Ectodermal cell (in vitro differentiated cells): Measurements from ENCODE around the gene GPR12.

Experiments
- H3K27ac ChIP-seq: 2 replicates; pipeline ENCODE4 v1.7.0; 2013; ENCODE audit warnings: mild to moderate bottlenecking, low read depth, low read length; ENCODE audit not compliant: insufficient read depth, poor library complexity, severe bottlenecking
- H3K27me3 ChIP-seq: 2 replicates; pipeline ENCODE4 v1.7.0; 2013; ENCODE audit warnings: mild to moderate bottlenecking, low read length; ENCODE audit not compliant: insufficient read depth, control insufficient read depth, poor library complexity, severe bottlenecking
- H3K36me3 ChIP-seq: one replicate; pipeline ENCODE4 v1.7.0; 2013; ENCODE audit warnings: low read length; ENCODE audit not compliant: control insufficient read depth, insufficient read depth
- H3K4me1 ChIP-seq: one replicate; pipeline ENCODE4 v1.7.0; 2013; ENCODE audit warnings: low read length; ENCODE audit not compliant: control insufficient read depth, insufficient read depth
- H3K4me3 ChIP-seq: 2 replicates; pipeline ENCODE4 v1.7.0; 2013; ENCODE audit warnings: low read depth, low read length, control low read depth; ENCODE audit not compliant: insufficient read depth
- H3K9me3 ChIP-seq: 2 replicates; pipeline ENCODE4 v1.7.0; 2013; ENCODE audit warnings: mild to moderate bottlenecking, low read length, moderate library complexity; ENCODE audit not compliant: control insufficient read depth
- WGBS, 2 experiments: methylation state at CpG; one replicate each; pipeline ENCODE4 v1.1.7; 2013; ENCODE audit warnings: missing lambda C conversion rate in 2 of 2; 5-methylcytosine and 5-hydroxymethylcytosine counted together

Gene GPR12

DNA sequence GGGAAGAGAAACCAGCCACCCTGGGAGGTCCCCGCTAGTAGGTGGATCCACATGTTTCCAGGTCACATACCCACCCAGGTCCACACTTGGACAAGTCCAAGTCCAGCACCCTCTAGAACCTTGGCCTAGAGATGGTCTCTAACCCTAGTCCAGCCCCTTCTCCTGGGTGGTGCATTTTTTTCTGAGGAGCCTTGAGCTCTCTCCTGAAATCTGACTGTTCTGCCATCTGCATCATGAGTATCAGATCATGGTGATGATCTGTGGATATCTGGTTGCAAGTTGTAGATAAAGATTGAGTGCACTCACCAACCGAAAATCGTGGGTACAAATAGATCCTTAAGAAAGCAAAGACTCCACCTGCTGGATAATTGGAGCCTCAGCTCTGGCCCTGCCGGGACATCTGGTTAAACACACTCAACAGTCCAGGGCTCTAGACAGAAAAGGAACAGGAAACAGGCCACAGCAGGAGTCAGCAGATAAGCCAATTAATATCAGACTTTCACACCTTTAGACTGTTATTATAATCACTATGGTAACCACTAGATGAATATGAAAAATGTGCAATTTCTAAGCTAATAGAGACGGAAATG, 41.1 kb downstream of the GPR12 start:
- H3K36me3 ChIP-seq = no peaks in the 10 kb centered on the region
- H3K4me3 ChIP-seq = no peak overlapping the region
- H3K9me3 ChIP-seq = no peaks in the 10 kb centered on the region
- no peaks in the 10 kb centered on the region for H3K27me3 ChIP-seq
- 88 to 91% methylated on average over 4 of the region's 5 CpGs for WGBS, 2 experiments
- H3K4me1 ChIP-seq = no peaks in the 10 kb centered on the region
- H3K27ac ChIP-seq = no peak overlapping the region

DNA sequence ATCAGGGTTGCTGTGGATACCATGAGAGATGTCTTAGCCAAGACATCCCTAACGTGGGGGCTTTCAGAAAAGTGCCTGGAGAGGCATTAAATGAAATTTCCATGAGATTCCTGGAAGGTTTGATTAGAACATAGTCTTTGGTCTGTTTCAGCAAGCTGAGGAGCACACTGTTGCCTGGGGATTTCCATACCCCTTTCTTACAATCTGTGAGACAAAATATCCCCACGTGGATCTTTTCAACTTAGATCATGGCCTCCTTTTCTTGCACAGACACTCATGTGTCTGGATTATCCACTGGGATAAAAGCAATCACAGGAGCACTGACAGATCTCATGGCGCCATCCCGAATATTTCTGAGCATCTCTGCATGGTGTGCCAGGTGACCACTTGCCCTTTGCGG, 41.7 kb downstream of the GPR12 start:
- H3K9me3 ChIP-seq = no peaks in the 10 kb centered on the region
- no peak overlapping the region for H3K27ac ChIP-seq
- H3K4me1 ChIP-seq = no peaks in the 10 kb centered on the region
- no peaks in the 10 kb centered on the region for H3K27me3 ChIP-seq
- H3K4me3 ChIP-seq = no peak overlapping the region
- WGBS, 2 experiments = 91 to 93% methylated on average over 5 of the region's 5 CpGs
- H3K36me3 ChIP-seq = no peaks in the 10 kb centered on the region

DNA sequence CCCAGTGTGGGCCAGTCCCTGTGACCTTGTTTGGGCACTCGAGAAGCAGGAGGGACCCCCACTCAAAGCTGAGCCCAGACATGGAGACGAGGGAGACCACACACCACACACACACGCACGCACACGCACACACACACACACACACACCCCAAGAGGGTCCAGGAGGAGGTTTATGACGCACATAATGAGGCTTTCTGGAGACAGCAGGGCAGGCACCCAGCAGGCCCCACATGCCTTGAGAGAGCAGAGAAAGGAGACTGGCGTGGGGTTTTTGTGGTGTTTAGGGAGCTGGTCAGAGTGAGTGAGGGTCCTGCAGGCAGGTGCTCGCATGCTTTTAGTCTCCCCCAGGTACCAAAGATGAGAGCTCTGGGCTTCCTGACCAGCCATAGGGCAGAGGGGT, 42.4 kb downstream of the GPR12 start:
- Histone ChIP-seq H3K4me3 (no peak overlapping the region), H3K9me3 (no peaks in the 10 kb centered on the region), H3K27ac (no peak overlapping the region), H3K4me1 (no peaks in the 10 kb centered on the region), H3K36me3 (no peaks in the 10 kb centered on the region), H3K27me3 (no peaks in the 10 kb centered on the region)
- WGBS, 2 experiments = 89 to 92% methylated on average over 8 of the region's 8 CpGs

DNA sequence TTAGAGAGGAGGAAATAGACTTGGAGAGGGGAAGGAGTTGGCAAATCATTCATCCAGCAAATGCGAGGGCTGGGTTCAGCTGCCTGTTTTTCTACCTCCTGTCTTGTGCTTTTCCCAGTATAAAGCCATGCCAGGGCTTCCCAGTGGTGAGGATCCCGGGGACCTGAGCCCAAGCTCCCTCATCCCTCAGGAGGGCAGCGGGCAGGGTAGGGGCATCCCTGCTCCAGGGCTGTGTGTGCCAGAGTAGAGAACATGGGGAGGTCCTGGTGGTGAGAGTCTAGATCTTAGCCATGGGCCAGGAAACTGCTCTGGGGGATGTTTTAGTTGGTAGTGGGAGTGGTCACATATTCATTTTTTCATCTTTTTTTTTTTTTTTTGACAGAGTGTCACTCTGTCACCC, 43.6 kb downstream of the GPR12 start:
- Histone ChIP-seq H3K36me3 (no peaks in the 10 kb centered on the region), H3K9me3 (no peaks in the 10 kb centered on the region), H3K27ac (no peak overlapping the region), H3K4me3 (no peak overlapping the region), H3K27me3 (no peaks in the 10 kb centered on the region), H3K4me1 (no peaks in the 10 kb centered on the region)
- whole genome bisulfite sequencing, 2 experiments = 86 to 96% methylated on average over 3 of the region's 3 CpGs

DNA sequence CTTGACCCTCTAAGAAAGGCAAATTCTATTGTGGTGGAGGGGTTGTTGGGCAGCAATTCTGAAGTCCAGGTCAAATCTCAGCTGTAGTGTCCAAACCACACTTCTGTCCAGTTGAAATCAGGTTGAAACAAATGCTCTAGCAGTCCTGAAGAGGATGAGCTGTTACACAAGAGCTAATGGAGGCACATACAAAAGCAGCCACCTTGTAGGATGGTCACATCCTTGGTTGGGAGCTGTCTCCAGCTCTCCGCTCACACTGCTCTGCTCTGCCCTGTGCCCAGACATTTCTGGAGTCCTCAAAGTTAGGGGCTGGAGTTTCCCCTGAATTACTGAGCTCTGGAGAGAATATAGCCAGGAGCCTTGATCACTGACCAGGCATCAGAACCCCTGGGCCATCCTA, 47.2 kb downstream of the GPR12 start:
- Histone ChIP-seq H3K36me3 (no peaks in the 10 kb centered on the region), H3K4me1 (no peaks in the 10 kb centered on the region), H3K9me3 (no peaks in the 10 kb centered on the region), H3K4me3 (no peak overlapping the region), H3K27me3 (no peaks in the 10 kb centered on the region), H3K27ac (no peak overlapping the region)
- 92 to 100% methylated on average over 1 of the region's 1 CpG for WGBS, 2 experiments

DNA sequence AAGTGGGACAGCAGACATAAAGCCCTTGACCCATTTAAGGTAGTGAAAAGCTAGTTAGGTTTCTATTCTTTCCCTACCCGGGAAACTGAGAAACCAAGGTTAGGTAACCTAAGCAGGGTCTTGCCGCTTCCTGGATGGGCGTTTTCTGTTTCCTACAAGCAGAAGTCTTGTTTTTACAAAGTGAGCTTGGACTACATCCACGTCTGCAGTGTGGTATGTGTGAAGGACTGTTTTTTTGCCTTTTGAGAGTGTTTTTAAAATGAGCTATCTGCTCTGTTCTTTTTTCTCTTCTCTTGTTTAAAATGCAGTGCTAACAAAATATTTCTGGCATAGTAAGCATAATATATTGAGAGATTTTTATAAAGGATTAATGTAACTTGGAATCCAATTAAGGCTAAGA, 49.4 kb downstream of the GPR12 start:
- no peaks in the 10 kb centered on the region for H3K4me1 ChIP-seq
- 91 to 93% methylated on average over 4 of the region's 4 CpGs for WGBS, 2 experiments
- H3K4me3 ChIP-seq = no peak overlapping the region
- H3K27ac ChIP-seq = no peak overlapping the region
- H3K9me3 ChIP-seq = no peaks in the 10 kb centered on the region
- no peaks in the 10 kb centered on the region for H3K27me3 ChIP-seq
- H3K36me3 ChIP-seq = no peaks in the 10 kb centered on the region

DNA sequence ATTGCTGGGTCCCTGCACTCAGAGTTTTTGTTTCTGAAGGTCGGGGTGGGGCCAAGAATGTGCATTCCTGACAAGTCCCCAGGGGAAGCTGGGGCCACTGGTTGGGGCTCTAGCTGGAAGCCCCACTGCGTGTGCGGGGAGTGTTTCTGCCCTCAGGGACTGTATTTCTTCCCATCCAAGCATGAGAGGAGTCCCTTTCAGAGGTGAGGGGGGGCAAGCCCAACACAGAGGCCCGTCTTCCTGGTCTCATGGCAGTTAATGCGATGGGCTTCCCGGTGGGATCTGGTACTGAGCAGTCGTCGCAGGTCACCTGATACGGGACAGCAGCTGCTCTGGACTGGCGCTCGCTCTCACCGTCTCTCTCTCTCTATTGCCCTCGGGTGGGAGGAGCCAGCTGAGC, 50.4 kb downstream of the GPR12 start:
- Histone ChIP-seq H3K4me1 (no peaks in the 10 kb centered on the region), H3K27me3 (no peaks in the 10 kb centered on the region), H3K36me3 (no peaks in the 10 kb centered on the region), H3K9me3 (no peaks in the 10 kb centered on the region), H3K4me3 (no peak overlapping the region), H3K27ac (no peak overlapping the region)
- WGBS, 2 experiments = 82 to 87% methylated on average over 13 of the region's 13 CpGs

DNA sequence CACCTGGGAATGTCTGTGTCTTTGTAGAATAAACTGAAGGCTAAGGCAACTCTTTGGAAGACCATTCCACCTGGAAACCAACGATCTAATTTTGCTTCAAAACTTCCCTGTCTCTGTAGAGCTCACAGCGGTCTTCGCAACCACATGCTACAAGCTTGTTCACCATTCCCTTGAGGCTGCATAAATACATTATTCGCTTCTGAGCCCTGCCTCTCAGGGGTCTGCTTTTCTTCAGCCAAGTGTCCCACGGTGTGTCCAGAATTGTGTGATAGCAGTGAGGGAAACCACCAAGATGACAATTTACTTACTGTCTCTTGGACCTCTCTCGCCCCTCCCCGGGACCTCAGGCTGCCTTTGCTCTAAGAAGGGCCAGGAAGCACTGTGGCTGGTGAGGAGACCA, 51.1 kb downstream of the GPR12 start:
- Histone ChIP-seq H3K9me3 (no peaks in the 10 kb centered on the region), H3K4me3 (no peak overlapping the region), H3K27me3 (no peaks in the 10 kb centered on the region), H3K27ac (no peak overlapping the region), H3K36me3 (no peaks in the 10 kb centered on the region), H3K4me1 (no peaks in the 10 kb centered on the region)
- 88 to 91% methylated on average over 7 of the region's 7 CpGs for WGBS, 2 experiments

DNA sequence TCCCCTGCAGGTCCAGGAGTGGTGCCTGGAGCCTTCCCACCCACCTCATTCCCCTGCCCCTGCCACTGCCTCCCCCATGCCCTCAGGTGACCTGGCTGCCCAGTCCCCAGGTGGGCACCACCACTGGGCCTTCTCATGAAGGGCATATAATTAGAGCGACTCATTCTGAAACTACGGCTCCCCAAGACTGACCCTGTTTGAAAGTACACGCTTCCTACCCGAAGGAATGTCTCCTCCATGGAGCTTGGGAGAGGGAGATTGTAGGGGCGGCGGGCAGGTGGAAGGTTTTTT, 52.6 kb downstream of the GPR12 start:
- WGBS, 2 experiments = 87% methylated on average over 4 to 6 of the region's 6 CpGs
- Histone ChIP-seq H3K4me1 (no peaks in the 10 kb centered on the region), H3K27me3 (no peaks in the 10 kb centered on the region), H3K4me3 (no peak overlapping the region), H3K27ac (no peak overlapping the region), H3K36me3 (no peaks in the 10 kb centered on the region), H3K9me3 (no peaks in the 10 kb centered on the region)

DNA sequence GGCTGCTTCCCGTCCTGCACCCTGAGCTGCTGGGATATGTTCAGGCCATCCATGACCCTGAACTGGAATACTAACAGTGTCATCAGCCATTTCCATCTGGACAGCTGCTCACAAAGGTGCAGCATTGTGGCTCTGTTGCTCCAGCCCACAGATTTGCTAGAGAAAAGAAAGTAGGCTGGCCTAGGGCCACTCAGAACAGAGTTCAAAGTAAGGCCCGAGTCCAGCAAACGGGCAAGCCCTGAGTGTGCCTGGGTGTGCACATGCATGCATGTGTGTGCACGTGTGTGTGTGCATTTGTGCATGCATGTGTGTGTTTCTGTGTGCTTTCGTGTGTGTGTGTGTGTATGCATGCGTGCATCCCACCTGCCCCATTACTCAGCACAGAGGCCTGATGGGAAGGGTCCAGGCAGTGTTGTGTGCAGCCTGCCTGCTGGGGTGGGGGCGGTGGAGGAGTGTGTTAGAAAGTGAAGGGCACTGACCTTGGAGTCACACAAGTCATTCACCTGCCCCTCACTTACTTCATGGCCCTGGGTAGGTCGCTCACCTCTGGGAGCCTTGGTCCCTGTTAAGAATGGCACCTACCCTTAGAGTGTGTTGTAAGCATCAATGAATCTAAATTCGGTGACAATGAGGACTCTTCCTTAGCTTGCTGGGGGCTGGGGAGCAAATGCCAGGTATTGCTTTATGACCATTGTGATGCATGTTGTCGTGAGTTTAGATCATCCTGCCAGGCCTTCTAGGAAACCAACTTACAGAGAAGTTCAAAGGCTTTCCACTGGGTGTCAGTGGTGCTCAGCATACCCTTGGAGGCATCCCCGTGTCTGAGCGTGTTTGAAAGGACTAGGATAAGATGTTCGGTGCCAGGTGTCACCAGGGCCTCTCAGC, 53.2 kb downstream of the GPR12 start:
- Histone ChIP-seq H3K27me3 (no peaks in the 10 kb centered on the region), H3K4me3 (no peak overlapping the region), H3K9me3 (no peaks in the 10 kb centered on the region), H3K27ac (no peak overlapping the region), H3K36me3 (no peaks in the 10 kb centered on the region), H3K4me1 (no peaks in the 10 kb centered on the region)
- WGBS, 2 experiments = 54 to 55% methylated on average over 13 of the region's 13 CpGs
